Germinal center (tissue), 1 donor: ENCODE measurements around the gene SLC25A30.
A peak's percentile ranks its signal among the peaks of the same experiment; 100 is the strongest.
"Not testable (repeated sequence)": the region's sequence is repeated elsewhere in the genome, so short reads cannot be mapped to it uniquely, and the experiment has no call there.

ENCODE experiments used
- DNase-seq: peaks from one replicate; pipeline ENCODE4 v3.0.0; 2012; ENCODE audit warnings: mixed read lengths, low spot score

Gene SLC25A30

DNA sequence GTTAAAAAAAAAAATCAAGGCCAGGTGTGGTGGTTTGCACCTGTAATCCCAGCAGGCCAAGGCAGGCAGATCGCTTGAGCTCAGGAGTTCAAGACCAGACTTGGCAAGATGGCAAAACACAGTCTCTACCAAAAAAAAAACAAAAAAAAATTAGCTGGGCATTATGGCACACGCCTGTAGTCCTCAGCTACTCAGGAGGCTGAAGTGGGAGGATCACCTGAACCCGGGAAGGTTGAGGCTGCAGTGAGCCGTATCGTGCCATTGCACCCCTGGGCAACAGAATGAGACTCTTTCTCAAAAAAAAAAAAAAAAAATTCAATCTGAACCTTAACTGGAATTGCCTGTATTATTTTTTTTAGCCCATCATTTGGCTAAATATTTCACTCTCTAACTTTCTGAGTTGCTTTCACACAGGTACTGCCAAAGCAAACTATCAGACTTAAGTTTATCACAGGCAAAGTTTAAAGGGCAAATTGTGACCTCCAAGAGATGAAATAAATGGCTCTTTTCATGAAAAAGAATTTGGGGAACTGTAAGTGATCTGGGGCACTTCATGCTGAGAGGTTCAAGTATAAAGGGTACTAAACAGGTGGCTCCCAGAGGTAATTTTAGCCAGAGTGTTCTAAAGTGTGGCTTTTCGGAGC is 14.7 kb upstream of the SLC25A30 start:
- DNase-seq: no peak

- DNase-seq: not testable (repeated sequence)
Observed at GRCh38 chr13:45426056-45426841, 8.1 kb upstream of the SLC25A30 start.

DNA sequence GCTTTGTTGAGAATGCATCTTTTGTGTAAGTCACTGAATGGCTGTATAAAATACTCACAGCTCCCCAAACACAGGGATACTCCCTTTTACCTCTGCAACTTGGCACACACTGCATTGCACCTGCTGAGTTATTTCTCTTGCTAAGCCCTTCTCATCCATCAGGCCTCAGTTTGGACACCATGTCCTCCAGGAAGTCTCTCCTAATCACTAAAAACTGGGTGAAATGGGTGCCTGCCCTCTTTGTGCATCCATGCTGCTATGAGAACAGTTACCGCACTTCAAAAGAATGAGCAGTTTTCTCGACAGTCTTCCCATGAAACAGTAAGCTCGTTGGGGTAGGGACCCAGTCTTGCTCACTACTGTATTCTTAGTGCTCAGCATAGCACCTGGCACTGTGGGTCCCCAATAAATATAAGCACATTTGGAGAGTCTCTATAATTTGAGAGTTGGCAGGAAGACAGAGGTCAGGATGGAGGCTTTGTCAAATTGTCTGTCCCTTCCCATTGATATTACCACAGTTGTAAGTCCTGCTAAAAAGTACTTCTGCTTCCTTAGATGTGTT is 4.6 kb upstream of the SLC25A30 start:
- no peak for DNase-seq

GRCh38 chr13:45419945-45420344 is 1.8 kb upstream of the SLC25A30 start:
- DNase-seq: no peak

DNA sequence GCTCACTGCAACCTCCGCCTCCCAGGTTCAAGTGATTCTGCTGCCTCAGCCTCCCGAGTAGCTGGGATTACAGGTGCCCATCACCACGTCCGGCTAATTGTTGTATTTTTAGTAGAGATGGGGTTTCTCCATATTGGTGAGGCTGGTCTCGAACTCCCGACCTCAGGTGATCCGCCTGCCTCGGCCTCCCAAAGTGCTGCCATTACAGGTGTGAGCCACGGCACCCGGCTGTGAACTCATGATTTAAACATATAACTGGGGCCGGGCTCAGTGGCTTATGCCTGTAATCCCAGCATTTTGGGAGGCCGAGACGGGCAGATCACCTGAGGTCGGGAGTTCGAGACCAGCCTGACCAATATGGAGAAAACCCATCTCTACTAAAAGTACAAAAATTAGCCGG is 1.2 kb upstream of the SLC25A30 start:
- DNase-seq: not testable (repeated sequence)

- DNase-seq: no peak
Observed at GRCh38 chr13:45416516-45417128, 1.6 kb downstream of the SLC25A30 start.

DNA sequence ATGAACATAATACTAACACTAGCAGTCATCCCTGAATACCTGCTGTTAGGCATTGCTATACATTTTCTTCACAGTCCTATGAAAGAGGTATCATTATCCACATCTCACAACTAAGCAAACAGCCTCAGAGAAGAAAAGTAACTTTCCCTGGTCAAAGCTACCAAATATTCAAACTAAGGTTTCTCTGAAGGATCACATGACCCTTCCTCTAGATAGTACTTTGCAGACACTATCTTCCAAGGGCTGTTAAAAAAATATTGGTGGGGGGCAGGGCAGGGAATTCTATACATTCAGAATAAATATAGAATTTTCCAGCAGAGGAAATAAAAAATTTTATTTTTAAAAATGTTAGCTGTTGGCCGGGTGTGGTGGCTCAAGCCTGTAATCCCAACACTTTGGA is 3.1 kb downstream of the SLC25A30 start:
- no peak for DNase-seq

DNA sequence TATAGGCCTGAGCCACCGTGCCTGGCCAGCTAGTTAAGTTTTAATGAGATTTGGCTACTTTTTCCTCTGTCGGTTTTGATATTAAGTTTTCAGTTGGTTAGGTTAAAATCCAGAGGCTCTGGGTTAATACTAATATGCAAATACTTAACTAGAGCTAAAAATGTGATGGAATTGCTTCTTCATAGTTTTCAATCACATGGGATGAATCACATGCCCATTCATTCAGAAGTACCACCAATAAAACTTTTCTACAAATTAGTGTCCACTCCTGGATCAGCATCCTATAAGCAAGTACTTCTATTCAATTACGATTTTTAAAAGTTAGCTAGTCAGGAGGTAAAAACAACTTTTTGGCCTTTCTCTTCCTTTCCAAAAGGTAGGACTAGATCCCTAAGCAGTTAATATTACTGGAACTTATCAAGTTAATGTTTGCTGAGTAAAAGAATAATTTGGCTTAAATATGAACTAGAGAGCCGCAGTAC is 4.3 kb downstream of the SLC25A30 start:
- DNase-seq: no peak

DNA sequence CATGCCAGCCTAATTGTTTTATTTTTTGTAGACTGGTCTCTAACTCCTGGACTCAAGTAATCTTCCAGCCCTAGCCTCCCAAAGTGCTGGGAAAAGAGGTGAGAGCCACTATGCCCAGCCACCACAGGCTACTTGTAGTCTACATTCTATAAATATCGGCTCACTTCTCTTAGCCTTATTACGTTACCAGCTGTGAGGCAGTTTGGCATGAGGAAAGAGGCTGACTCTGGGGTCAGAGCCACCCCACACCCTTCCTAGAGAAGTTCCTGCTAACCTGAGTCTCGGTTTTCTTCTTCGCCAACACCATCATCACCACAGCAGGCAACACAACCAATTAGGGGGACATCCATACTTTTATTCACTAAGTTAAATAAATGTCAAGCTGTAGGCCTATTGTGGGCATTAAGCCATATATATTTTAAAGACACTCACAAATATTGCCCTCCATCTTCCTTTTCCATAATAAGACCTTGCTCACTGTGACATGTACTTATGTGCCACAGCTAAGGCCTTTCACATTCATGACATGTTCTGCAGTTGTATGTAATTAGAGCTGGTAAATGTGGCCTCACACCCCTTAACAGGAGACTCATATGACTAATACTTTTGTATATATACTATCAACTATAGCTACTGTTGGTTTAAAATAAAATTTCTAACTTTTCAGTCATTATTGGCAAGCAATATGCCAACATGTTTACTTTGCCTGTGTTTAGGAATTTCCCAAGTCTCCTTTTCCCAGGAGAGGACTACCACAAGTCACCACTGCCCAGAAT is 5.7 kb downstream of the SLC25A30 start:
- no peak for DNase-seq

- no peak for DNase-seq
Observed at GRCh38 chr13:45411631-45412030, 6.5 kb downstream of the SLC25A30 start.

DNA sequence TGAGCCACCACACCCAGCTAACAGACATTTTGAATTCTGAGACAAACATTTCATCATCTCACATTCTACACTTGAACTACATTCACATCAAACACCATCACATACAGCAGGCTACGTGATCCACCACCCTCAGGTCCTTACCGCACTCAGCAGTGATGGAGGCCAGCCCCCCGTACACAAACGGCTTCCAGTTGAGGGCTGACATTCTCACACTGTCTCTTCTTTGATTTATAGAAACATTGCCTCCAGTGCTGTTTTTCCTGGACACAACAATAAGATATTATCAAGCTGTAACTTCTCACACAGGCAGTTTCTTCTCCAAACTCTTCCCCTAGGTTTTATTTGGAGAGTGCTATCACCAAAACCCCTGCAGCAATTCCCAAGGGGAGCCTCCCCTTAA is 7.0 kb downstream of the SLC25A30 start:
- DNase-seq: no peak

DNA sequence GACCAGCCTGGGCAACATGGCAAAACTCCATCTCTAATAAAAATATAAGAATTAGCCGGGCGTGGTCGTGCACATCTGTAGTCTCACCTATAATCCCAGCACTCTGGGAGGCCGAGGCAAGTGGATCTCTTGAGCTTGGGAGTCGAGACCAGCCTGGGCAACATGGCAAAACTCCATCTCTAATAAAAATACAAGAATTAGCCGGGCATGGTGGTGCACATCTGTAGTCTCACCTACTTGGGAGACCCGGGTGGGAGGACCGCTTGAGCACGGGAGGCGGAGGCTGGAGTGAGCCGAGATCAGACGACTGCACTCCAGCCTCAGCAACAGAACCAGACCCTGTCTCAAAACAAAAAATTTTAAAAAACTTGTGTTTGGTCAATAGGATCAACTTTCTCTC is 7.7 kb downstream of the SLC25A30 start:
- no peak for DNase-seq

DNA sequence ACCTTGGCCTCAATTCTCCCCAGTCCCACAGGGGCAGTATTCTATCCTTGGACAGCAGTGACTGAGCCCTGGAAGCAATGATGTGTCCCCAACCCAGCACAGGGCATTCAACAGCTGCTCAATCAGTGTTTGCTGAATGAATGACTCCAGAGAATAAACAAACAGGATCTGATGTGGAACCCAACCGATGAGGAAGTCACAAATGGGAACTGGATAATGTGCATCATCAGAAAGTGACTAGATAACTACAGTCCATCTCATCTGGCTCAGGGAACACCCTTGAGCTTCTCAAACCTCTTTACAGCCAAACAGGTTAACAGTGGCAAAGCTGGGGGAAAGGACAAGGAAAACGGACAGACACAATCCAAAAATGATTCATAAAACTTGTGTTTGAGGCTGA is 8.2 kb downstream of the SLC25A30 start:
- DNase-seq: no peak

DNA sequence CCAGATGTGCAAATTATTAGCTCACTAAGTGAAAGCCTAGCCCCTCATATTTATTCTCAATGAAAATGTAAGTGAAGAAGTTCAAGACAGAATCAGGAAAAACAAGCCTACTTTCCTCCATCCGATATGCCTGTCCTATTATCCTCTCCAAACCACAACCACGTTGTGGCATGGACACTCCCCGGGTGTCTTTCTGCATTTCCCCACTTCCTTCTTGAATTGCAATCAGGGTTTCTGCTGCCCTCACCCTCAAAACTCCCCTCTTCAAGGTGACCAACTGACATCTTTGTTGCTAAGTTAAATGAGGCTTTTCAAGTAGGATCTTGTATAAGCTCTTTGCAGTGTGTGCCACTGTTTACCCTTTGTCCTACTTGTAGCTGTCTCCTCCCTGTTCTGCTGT is 11.8 kb downstream of the SLC25A30 start:
- no peak for DNase-seq

DNA sequence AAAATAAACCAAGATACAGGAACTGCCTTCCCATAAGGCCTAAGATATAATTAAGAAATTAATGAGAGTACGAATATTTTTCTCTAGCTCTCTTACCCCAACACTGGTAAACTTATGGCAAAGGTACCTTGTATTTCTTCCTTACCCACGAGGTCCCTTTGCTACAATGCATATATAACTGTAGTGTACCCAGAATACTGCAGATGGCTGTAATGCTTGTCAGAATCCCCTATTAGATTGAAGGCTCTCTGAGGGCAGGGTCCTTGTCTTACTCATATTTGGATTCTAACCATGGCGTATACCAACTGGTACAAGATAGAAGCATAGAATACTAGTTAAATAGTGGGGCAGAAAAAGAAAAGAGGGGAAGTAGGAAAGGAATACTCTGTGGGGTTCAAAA is 15.1 kb downstream of the SLC25A30 start:
- no peak for DNase-seq

GRCh38 chr13:45402641-45403040 is 15.5 kb downstream of the SLC25A30 start:
- no peak for DNase-seq

- DNase-seq: no peak
Observed at GRCh38 chr13:45401314-45401713, 16.9 kb downstream of the SLC25A30 start.

- DNase-seq: no peak
Observed at GRCh38 chr13:45398877-45399276, 19.3 kb downstream of the SLC25A30 start.

DNA sequence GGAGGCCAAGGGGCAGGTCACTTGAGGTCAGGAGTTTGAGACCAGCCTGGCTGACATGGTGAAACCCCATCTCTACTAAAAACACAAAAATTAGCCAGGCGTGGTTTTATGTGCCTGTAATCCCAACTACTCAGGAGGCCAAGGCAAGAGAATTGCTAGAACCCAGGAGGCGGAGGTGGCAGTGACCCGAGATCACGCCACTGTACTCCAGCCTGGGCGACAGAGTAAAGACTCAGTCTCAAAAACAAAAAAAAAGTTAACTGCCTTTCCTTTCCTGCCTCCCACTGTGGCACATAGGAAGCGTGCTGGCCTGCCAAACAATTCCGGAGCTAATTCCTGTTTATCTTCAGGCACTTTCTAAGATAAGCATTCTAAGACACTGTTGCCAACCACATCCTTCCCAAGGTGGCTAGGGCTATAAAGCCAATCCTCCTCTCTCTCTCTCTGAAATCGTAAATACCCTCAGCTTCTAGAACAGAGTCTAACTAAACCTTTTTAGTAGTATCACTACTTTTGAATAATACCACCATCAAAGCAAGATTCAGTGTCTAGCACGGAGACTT is 21.6 kb downstream of the SLC25A30 start:
- DNase-seq: no peak

- DNase-seq: peak; percentile 34
Observed at GRCh38 chr13:45393941-45394570, 24.1 kb downstream of the SLC25A30 start.

GRCh38 chr13:45392811-45393210 is 25.4 kb downstream of the SLC25A30 start:
- no peak for DNase-seq
